DOHH2 (cell line): ENCODE measurements around the gene PAN2.

Source experiments
- H3F3A ChIP-seq: fragments of 200-600 bp; sonication (generic), shearing (Covaris generic); 2 replicates; pipeline ENCODE4 v1.6.0; 2016; ENCODE audit warnings: antibody characterized with exemption, mild to moderate bottlenecking; ENCODE audit not compliant: control insufficient read depth, insufficient read depth
- H3K27ac ChIP-seq: fragments of 200-600 bp; sonication (generic); 2 replicates; pipeline ENCODE4 v1.5.1; 2014; ENCODE audit warnings: low read depth, mild to moderate bottlenecking, low read length, moderate library complexity
- H3K27me3 ChIP-seq: fragments of 200-600 bp; sonication (generic); 2 replicates; pipeline ENCODE4 v1.6.1; 2014; ENCODE audit warnings: mild to moderate bottlenecking, low read length, mixed read lengths; ENCODE audit not compliant: control insufficient read depth
- H3K36me3 ChIP-seq: fragments of 200-600 bp; sonication (generic); 2 replicates; pipeline ENCODE4 v1.6.1; 2014; ENCODE audit warnings: mild to moderate bottlenecking, low read length, moderate library complexity, mixed read lengths; ENCODE audit not compliant: control insufficient read depth
- H3K4me1 ChIP-seq: fragments of 200-600 bp; sonication (generic); 2 replicates; pipeline ENCODE4 v1.6.1; 2014; ENCODE audit warnings: mild to moderate bottlenecking, low read length, mixed read lengths; ENCODE audit not compliant: control insufficient read depth
- H3K4me2 ChIP-seq: fragments of 200-600 bp; sonication (generic); 2 replicates; pipeline ENCODE4 v1.6.0; 2014; ENCODE audit warnings: mild to moderate bottlenecking, low read length, moderate library complexity
- H3K4me3 ChIP-seq: fragments of 200-600 bp; sonication (generic); 2 replicates; pipeline ENCODE4 v1.5.1; 2014; ENCODE audit warnings: mild to moderate bottlenecking, low read length, mixed read lengths
- H3K79me2 ChIP-seq: fragments of 200-600 bp; sonication (generic); 2 replicates; pipeline ENCODE4 v1.6.1; 2014; ENCODE audit warnings: mild to moderate bottlenecking, low read length, mixed read lengths; ENCODE audit not compliant: control insufficient read depth
- H3K9me2 ChIP-seq: fragments of 200-600 bp; sonication (generic); replicated peaks from 2 replicates; pipeline ENCODE4 v1.6.1; 2014; ENCODE audit warnings: mild to moderate bottlenecking, low read length, mixed read lengths; ENCODE audit not compliant: control insufficient read depth
- H3K9me3 ChIP-seq: fragments of 200-600 bp; sonication (generic); 2 replicates; pipeline ENCODE4 v1.6.1; 2014; ENCODE audit warnings: antibody characterized with exemption, low read length, mixed read lengths; ENCODE audit not compliant: control insufficient read depth, insufficient read depth
- H4K20me1 ChIP-seq: fragments of 200-600 bp; sonication (generic); 2 replicates; pipeline ENCODE4 v1.6.0; 2014; ENCODE audit warnings: low read depth, mild to moderate bottlenecking, antibody characterized with exemption, low read length, moderate library complexity; ENCODE audit not compliant: control insufficient read depth, insufficient read depth
- CTCF ChIP-seq: fragments of 200-600 bp; sonication (generic); IDR thresholded peaks from one replicate; pipeline ENCODE4 v1.5.1; 2014; ENCODE audit warnings: antibody characterized with exemption, mild to moderate bottlenecking, low read depth, low read length; ENCODE audit not compliant: poor library complexity, severe bottlenecking
- EZH2phosphoT487 ChIP-seq: fragments of 200-600 bp; sonication (generic); IDR thresholded peaks from 2 replicates; pipeline ENCODE4 v1.6.1; 2017; ENCODE audit warnings: borderline replicate concordance, mild to moderate bottlenecking, antibody characterized with exemption, low read length, moderate library complexity, mixed read lengths

PAN2 gene

GRCh38 chr12:56377310-56377988, 43.6 kb upstream of the PAN2 start:
- Histone ChIP-seq H3K27ac (peak overlapping the region; percentile 96), H3K9me3 (peaks cover 13% of the 10 kb centered on the region; the same call in 1 of the 2 replicates), H3K27me3 (no peaks in the 10 kb centered on the region), H3K9me2 (no peaks in the 10 kb centered on the region), H3K4me2 (peak overlapping the region; percentile 70), H4K20me1 (no peaks in the 10 kb centered on the region), H3K4me3 (peak overlapping the region; percentile 56), H3K36me3 (peaks cover 5% of the 10 kb centered on the region; the same call in 1 of the 2 replicates), H3K79me2 (no peaks in the 10 kb centered on the region), H3F3A (peaks cover 36% of the 10 kb centered on the region), H3K4me1 (peaks cover 74% of the 10 kb centered on the region)
- TF ChIP-seq CTCF (no peak), EZH2phosphoT487 (no peak)

DNA sequence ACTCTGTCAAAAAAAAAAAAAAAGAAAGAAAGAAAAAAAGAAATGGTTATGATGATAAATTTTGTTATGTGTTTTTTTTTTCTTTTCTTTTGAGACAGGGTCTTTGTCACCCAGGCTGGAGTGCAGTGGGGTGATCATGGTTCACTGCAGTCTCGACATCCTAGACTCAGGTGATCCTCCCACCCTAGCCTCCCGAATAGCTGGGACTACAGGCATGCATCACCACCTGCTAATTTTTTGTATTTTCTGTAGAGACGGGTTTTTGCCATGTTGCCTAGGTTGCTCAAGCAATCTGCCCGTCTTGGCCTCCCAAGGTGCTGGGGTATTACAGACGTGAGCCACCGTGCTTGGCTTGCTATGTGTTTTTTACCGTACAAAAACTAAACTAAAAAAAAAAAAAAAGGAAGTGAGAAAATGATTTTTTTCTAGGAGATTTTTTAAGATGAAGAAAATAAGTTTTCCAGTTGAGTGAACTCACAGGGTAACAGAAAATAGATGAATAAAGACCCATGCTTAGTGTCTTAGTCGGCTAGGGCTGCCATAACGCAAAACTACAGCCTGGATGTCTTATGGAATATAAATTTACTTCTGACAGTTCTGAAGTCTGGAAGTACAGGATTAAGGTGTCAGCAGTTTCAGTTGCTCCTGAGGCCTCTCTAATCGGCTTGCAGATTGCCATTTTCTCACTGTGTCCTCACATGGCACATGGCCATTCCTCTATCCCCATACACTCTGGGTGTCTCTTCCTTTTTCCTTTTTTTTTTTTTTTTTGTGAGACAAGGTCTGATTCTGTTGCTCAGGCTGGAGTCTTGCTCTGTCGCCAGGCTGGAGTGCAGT, 42.0 kb upstream of the PAN2 start:
- peak overlapping the region; percentile 70 for H3K4me2 ChIP-seq
- peak overlapping the region; percentile 56 for H3K4me3 ChIP-seq

More for the DNA sequence above, 42.0 kb upstream of the PAN2 start:
- Histone ChIP-seq H3K27ac (peak overlapping the region; percentile 96), H3F3A (peaks cover 46% of the 10 kb centered on the region), H3K9me3 (peaks cover 13% of the 10 kb centered on the region; the same call in 1 of the 2 replicates), H3K4me1 (peaks cover 72% of the 10 kb centered on the region), H3K9me2 (no peaks in the 10 kb centered on the region), H4K20me1 (no peaks in the 10 kb centered on the region), H3K27me3 (no peaks in the 10 kb centered on the region), H3K36me3 (peaks cover 5% of the 10 kb centered on the region; the same call in 1 of the 2 replicates), H3K79me2 (no peaks in the 10 kb centered on the region)
- TF ChIP-seq EZH2phosphoT487 (no peak), CTCF (no peak)
